GM10266 (cell line): ENCODE results near the gene CALR.
"Not testable (repeated sequence)": the region's sequence is repeated elsewhere in the genome, so short reads cannot be mapped to it uniquely, and the experiment has no call there.

Experiments used
- DNase-seq: peaks from one replicate; pipeline ENCODE4 v3.0.0; 2012; ENCODE audit errors: extremely low spot score
- TF ChIP-seq, protein P1 (sequence below): IDR thresholded peaks from 2 replicates; pipeline ENCODE4 v1.5.1; 2012; ENCODE audit warnings: mild to moderate bottlenecking, low read depth; ENCODE audit not compliant: control insufficient read depth, insufficient read depth; ENCODE audit errors: missing control alignments

Gene CALR

GRCh38 chr19:12945479-12946091 lies 7.2 kb downstream of the CALR start, which contains the start of gene RAD23A:
Gene RAD23A (plus strand): TSS chr19:12945862. CDS start chr19:12945949, 87 bp downstream.
- DNase-seq: peak; percentile 96
- TF ChIP-seq, protein P1, sequence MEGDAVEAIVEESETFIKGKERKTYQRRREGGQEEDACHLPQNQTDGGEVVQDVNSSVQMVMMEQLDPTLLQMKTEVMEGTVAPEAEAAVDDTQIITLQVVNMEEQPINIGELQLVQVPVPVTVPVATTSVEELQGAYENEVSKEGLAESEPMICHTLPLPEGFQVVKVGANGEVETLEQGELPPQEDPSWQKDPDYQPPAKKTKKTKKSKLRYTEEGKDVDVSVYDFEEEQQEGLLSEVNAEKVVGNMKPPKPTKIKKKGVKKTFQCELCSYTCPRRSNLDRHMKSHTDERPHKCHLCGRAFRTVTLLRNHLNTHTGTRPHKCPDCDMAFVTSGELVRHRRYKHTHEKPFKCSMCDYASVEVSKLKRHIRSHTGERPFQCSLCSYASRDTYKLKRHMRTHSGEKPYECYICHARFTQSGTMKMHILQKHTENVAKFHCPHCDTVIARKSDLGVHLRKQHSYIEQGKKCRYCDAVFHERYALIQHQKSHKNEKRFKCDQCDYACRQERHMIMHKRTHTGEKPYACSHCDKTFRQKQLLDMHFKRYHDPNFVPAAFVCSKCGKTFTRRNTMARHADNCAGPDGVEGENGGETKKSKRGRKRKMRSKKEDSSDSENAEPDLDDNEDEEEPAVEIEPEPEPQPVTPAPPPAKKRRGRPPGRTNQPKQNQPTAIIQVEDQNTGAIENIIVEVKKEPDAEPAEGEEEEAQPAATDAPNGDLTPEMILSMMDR: no peak

DNA sequence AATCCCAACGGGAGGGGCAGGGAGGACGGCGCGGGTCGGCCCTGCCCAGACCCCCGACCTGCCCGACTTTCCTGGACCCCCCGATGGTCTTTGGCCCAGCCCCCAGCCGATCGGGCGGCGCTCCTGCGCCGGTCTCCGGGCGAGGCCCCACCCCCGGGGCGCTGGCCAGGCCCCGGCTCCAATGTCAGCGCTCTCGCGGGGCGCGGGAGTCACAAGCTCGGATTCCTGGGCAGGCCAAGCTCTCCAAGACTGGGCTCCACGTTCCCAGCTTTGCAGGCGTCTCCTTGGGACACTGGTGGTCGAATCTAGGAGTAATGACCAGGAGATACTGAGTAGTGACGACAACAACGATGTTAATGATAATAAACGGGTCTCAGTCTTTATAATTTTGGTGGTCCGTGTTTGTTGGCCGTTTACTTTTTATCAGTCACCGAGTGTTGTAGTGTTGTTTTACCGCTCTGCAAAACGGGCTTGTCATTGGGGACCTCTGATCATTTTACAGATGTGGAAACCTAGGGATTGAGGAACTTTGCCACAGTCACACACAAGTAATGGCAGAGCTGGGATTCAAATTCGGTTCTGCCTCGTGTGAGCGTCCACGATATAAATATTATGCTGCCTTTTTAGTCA lies 7.8 kb downstream of the CALR start:
- DNase-seq: peak; percentile 73
- TF ChIP-seq, protein P1: no peak

DNA sequence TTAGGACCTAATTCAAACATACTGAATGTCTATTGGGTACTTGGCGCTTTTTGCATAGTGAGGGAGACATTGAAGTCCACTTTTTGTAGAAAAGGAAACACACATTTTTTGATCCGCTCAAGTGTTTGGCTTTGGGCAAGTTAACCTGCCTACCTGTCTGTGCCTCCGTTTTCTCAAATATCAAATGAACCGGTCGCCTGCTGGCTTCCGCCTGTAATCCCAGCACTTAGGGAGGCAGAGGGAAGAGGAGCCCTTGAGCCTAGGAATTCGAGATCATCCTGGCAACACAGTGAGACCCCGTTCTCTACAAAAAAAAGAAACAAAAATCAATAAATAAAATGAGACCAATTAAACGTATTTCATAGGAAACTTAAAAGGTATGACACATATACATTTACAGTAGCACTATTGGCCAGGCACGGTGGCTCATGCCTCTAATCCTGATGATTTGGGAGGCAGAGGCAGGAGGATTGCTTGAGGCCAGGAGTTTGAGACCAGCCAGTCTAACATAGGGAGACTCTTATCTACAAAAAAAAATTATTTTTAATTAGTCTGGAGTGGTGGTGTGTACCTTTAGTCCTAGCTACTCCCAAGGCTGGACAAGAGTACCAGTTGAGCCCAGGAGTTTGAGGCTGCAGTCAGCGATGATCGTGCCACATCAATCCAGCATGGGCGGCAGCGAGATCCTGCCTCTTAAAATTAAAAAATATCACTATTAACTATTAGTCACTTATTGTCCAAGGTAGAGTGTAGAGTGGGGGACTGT lies 8.5 kb downstream of the CALR start:
- TF ChIP-seq, protein P1: no peak
- DNase-seq: no peak

DNA sequence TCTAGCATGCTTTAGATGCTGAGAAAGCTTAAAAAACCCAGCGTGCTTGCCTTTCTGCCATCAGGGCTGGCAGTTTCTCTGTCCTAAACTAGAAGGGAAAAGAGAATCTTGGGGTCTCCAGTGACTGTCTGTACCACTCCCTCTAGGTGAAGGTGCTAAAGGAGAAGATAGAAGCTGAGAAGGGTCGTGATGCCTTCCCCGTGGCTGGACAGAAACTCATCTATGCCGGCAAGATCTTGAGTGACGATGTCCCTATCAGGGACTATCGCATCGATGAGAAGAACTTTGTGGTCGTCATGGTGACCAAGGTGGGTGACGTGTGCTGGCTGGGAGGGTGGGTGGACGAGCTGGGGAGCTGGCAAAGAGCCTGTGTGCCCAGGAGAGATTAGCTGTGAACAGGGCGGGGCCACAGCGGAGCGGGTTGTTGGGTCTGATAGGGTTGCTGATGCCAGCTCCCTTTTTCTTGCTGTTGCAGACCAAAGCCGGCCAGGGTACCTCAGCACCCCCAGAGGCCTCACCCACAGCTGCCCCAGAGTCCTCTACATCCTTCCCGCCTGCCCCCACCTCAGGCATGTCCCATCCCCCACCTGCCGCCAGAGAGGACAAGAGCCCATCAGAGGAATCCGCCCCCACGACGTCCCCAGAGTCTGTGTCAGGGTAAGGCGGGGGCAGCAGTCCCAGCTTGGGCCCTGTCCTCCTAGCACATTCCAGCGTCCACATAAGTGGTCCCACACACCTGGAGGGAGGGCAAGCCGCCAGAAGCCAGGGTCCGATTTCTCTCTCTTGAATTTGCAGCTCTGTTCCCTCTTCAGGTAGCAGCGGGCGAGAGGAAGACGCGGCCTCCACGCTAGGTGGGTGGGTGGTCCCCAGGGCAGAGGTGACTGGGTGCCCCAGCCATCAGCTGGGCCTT lies 9.5 kb downstream of the CALR start:
- TF ChIP-seq, protein P1: no peak
- DNase-seq: no peak

DNA sequence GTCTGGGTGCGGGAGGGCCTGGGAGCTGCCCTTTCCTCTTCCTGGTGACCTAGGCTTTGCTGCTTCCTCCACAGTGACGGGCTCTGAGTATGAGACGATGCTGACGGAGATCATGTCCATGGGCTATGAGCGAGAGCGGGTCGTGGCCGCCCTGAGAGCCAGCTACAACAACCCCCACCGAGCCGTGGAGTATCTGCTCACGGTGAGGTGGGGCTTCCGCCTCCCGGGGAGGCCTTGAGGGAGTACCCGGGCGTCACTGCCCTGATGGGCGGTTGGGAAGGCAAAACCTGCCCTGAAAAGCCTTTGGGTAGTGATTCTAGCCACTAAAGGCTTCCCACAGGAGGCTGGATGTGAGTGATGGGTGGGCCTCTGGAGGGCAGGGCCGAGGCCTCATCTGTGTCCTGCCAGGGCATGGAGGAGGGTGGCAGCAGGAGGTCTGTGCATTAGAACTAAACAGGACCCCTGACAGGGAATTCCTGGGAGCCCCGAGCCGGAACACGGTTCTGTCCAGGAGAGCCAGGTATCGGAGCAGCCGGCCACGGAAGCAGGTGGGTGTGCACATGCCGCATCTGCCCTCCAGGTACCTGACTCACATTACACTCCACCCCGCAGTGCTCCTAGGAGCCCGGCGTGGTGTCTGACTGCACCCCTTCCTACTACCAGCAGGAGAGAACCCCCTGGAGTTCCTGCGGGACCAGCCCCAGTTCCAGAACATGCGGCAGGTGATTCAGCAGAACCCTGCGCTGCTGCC lies 10.4 kb downstream of the CALR start:
- DNase-seq: no peak
- TF ChIP-seq, protein P1: no peak

DNA sequence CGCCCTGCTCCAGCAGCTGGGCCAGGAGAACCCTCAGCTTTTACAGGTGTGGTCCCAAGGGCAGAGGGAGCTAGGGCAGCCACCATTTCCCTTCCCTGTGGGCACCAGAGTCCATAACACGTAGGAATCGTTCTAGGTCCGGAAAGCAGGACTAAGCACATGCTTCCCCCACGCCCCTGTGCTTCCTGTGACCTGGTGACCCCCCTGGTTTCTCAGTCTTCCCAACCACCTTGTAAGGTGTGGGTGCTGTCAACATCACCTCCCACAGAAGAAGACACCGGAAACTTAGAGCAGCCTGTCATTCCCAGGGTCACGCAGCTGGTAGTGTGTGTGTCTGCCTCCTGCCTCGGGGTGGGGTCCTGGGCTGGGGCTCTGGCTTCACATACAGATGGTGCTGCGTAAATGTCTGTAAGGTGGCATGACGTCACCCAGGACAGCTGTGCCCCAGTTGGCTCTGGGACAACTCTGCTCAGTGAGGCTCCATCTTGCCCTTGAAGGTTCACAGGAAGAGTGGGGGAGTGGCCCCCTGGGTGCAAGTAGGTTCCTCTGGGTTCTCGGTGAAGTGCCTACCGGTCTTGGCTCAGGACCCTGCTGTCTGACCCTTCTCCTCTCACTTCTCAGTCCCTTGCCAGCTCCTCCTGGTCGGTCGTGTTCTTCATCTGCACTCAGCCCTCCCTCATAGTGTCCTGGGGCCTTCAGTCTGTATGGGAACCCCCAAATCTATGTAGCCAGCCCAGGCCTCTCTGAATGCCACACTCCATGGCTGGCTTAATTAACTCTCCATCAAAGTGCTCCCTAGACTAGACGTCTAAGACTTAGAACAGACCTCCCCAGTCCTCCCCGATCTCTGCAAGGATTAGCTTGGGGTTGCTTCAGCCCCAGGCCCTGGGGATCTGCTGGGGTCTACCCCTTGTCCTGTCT lies 11.2 kb downstream of the CALR start:
- TF ChIP-seq, protein P1: no peak

DNA sequence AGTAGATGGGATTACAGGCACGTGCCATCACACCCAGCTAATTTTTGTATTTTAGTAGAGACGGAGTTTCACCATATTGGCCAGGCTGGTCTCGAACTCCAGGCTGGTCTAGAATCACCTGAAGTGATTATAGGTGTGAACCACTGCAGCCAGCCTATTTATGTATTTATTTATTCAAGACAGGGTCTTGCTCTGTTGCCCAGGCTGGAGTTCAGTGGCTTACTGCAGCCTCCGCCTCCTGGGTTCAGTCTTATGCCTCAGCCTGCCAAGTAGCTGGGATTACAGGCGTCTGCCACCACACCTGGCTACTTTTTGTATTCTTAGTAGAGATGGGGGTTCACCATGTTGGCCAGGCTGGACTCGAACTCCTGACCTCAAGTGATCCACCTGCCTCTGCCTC lies 13.6 kb downstream of the CALR start:
- DNase-seq: not testable (repeated sequence)

More for the DNA sequence above, 11.2 kb downstream of the CALR start:
- DNase-seq: no peak
